Central memory CD4-positive, alpha-beta T cell (primary cell): ENCODE data around the gene GRIK5.
A peak's percentile ranks its signal among the peaks of the same experiment; 100 is the strongest.
"Not testable (repeated sequence)": the region's sequence is repeated elsewhere in the genome, so short reads cannot be mapped to it uniquely, and the experiment has no call there.

Experiments
- DNase-seq: peaks from one replicate; pipeline ENCODE4 v3.0.0; 2022
- total RNA-seq, 3 experiments: gene quantifications; one replicate each; lab custom pipeline; 2026; lab: John Stamatoyannopoulos, UW

Gene GRIK5, protein sequence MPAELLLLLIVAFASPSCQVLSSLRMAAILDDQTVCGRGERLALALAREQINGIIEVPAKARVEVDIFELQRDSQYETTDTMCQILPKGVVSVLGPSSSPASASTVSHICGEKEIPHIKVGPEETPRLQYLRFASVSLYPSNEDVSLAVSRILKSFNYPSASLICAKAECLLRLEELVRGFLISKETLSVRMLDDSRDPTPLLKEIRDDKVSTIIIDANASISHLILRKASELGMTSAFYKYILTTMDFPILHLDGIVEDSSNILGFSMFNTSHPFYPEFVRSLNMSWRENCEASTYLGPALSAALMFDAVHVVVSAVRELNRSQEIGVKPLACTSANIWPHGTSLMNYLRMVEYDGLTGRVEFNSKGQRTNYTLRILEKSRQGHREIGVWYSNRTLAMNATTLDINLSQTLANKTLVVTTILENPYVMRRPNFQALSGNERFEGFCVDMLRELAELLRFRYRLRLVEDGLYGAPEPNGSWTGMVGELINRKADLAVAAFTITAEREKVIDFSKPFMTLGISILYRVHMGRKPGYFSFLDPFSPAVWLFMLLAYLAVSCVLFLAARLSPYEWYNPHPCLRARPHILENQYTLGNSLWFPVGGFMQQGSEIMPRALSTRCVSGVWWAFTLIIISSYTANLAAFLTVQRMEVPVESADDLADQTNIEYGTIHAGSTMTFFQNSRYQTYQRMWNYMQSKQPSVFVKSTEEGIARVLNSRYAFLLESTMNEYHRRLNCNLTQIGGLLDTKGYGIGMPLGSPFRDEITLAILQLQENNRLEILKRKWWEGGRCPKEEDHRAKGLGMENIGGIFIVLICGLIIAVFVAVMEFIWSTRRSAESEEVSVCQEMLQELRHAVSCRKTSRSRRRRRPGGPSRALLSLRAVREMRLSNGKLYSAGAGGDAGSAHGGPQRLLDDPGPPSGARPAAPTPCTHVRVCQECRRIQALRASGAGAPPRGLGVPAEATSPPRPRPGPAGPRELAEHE
- 0.05 to 1.4 (median 0.11) reads per million in 3 experiments for total RNA-seq

DNA sequence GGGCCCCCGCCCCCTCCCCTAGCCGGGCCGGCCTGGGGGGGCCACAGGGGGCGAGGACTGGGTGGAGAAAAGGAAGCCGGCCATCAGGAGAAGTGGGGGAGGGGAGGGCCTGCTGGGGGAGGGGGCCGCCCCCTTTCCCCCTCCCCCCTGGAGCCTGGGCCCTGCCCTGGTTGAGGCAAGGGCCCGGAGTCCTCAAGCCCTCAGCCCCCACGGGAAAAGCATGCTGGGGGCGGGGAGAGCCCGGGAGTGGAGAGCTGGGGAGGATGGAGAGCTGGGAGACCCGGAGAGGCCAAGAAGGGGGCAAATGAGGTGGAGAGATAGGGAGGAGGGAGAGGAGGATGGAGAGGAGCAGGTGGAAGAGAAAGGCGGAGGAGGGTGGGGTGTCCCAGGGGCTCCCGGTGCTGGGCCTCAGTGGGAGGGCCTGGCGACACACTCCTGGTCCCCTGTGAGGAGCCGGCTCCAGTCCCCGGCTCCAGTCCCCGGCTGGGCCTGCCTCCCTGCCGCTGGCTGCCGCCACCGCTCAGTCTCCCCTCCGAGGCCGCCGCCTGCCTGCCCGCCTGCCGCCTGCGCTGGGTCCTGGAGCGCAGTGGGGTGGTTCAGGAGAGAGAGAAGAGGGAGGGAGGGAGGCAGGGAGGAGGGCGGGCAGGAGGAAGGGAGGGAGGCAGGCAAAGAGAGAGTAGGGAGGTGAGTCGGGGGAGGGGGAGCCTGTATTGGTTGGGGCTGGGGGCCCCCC, at the start of gene GRIK5:
TSS of gene GRIK5 (minus strand) at position 588 of the 733 bp plus-strand sequence. CDS start 4,436 bp downstream, outside the sequence.
- no peak for DNase-seq

DNA sequence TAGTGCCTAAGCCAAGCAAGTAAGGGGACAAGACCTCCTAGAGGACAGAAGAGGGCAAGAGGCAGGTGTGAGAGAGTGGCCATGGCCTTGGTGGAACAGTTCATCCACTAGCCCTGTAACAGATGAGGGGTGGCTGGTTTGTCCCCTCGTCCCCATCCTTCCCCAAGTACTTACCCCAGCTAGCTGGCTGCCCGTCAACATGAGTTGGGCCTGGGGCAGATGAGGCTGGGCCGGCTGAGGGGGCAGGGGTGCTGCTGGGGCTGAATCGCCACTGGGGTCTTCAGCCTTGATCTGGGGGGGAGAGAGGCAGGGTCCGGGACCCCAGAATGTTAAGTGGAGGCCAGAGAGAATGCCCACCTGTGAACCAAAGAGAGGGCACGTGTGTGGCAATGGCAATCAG, 47.1 kb upstream of the GRIK5 start:
- DNase-seq = no peak

DNA sequence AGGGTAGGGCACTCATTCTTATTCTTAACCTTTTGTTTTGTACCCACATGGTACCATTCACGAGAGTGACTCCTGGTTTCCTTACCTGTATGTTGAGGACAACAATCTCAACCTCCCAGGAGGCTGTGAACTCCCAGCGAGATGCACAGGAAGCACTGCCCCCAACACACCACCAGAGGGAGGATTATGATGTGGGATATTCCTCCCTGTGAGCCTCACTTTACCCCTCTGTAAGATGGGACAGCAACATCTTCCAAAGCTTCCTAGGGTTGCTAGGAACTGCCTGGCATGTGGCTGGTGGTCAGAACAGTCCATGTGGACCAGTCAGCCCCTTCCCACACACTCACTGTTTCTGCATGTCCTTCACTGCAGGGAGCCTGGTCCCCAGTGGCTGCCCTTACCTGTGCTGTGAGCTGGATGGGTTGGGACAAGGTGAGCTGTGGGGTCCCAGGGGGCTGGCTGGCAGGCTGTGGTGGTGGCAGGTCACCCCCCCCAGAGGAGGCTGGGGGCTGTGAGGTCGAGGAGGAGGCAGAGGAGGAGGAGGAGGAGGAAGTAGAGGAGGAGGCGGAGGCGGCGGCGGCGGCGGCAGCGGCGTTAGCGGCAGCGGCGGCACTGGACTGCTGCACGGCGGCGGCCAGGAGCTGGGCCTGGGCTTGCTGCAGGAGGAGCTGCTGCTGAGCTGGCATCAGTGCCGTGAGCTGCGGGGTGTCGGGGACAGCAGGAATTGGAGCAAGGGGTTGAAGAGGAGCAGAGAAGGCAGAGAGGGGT, 46.5 kb upstream of the GRIK5 start:
- DNase-seq = no peak

GRCh38 chr19:42115705-42116104, 45.7 kb upstream of the GRIK5 start:
- DNase-seq = no peak

- DNase-seq = no peak
Observed at GRCh38 chr19:42115219-42115618, 45.2 kb upstream of the GRIK5 start.

GRCh38 chr19:42114412-42114811, 44.4 kb upstream of the GRIK5 start:
- no peak for DNase-seq

DNA sequence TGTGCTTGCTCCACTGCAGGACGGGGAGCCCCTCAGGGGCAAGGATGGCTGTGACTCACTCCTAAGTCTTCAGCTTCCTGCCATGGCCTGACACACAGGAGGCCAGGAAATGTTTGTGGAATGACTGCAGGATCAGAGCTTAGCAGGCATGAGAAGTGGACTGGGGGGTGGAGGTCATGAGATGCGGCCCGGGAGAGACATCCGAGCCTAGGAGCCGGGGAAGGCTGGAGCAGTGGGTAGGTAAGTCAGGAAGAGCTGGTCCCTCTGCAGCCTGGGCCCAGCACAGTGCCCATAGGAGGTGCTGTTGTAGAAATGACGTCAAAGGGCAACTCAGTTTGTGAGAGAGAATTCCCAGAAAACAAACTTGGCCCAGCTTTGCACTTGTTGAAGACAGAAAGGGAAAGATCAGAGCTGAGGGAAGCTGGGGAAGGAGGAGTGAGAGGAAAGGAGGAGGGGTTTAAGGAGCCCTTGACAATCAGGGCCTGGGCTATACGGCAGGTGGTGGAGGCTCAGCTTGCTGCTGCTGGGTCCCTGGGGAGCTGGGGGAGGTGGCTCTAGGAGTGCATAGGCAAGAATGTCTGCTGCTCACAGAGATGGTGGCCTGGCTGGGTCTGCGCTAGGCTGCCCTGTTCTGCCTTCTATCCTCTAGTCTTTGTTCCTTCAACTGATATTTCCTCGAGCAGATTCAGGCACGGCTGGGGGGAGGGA, 43.8 kb upstream of the GRIK5 start:
- DNase-seq = no peak

GRCh38 chr19:42111811-42112210, 41.8 kb upstream of the GRIK5 start:
- no peak for DNase-seq

DNA sequence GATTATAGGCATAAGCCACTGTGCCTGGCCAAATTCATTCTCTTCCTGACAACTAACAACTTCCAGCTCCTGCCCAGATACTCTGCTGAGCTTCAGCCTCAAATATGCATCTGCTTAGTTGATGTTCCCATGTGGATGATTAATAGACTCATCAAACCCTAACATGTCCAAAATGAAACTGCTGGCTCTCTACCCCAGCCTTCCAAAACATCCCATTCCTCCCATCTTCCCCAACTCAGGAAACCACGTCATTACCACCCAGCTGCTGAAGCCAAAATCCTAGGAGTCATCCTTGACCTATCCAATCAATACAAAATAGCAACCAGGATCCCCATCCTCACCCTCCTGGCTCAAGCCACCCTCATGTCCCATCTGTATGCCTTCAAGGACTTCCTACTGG, 41.4 kb upstream of the GRIK5 start:
- no peak for DNase-seq

- no peak for DNase-seq
Observed at GRCh38 chr19:42110658-42111057, 40.7 kb upstream of the GRIK5 start.

DNA sequence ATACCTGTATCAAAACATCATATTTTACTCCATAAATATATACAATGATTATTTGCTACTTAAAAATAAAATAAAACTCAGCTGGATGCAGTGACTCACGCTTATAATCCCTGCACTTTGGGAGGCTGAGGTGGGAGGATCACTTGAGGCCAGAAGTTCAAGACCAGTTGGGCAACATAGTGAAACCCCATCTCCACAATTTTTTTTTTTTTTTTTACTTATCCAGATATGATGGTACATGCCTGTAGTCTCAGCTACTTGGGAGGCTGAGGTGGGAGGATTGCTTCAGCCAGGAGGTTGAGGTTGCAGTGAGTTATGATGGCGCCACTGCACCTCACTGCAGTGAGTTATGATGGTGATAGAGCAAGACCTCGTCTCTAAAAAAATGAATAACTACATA, 39.9 kb upstream of the GRIK5 start:
- DNase-seq = no peak

GRCh38 chr19:42108527-42109389, 38.8 kb upstream of the GRIK5 start:
- peak; percentile 81 for DNase-seq

- no peak for DNase-seq
Observed at GRCh38 chr19:42105368-42105767, 35.4 kb upstream of the GRIK5 start.

- no peak for DNase-seq
Observed at GRCh38 chr19:42102877-42103276, 32.9 kb upstream of the GRIK5 start.

DNA sequence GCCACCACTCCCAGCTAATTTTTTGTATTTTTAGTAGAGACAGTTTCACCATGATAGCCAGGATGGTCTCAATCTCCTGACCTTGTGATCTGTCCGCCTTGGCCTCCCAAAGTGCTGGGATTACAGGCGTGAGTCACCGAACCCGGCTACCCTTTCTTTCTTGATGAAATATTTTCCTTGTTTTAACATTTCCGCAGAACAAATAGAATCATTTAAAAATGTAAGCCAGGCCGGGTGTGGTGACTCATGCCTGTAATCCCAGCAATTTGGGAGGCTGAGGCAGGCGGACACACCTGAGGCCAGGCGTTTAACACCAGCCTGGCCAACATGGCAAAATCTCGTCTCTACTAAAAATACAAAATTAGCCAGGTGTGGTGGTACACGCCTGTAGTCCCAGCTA, 30.2 kb upstream of the GRIK5 start:
- DNase-seq = not testable (repeated sequence)

GRCh38 chr19:42099336-42099925, 29.4 kb upstream of the GRIK5 start:
- no peak for DNase-seq

DNA sequence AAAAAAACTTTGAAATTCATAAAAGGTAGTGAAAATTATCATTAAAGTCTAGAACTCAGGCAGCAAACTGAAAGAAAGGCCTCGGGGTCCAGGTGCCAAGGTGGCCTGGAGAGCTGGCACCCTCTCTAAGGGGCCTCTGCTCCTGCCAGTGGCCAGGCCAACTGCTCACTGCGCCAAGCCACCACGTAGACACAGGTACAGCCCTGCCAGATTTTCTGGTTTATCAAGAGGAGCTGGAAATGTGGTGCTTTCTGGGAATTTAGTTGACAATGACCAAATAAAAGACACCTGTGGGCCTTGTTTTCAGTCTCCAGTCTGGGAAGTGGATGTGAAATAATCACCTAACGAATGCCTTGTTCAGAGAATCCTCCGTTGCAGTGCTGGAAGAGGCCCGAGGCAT, 28.8 kb upstream of the GRIK5 start:
- DNase-seq = no peak

- DNase-seq = no peak
Observed at GRCh38 chr19:42097461-42097860, 27.5 kb upstream of the GRIK5 start.

DNA sequence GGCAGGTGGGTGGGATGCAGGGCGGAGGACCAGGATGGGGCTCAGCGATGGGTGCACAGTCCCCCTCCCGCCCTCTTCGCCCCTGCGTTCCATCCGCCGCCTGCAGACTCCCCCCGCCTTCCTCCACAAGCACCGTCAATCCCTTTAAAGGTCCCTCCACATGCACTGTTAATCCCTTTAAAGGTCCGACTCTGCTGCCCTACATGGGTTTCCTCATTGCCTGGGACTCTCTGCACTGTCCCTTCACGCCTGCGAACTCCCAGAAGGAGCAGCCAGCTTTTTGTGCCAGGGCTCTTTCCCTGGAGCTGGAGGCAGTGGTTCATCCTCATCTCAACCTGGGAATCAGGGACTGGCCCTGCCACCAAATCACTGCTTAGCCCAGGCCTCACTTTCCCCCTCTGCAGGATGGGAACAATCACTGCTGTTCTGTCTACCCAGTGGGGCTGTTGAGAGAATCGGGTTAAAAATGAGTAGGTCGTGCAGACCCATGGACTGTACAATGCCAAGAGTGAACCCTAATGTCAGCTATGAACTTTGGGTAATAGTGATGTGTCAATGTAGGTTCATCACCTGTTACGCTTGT, 26.3 kb upstream of the GRIK5 start:
- no peak for DNase-seq

DNA sequence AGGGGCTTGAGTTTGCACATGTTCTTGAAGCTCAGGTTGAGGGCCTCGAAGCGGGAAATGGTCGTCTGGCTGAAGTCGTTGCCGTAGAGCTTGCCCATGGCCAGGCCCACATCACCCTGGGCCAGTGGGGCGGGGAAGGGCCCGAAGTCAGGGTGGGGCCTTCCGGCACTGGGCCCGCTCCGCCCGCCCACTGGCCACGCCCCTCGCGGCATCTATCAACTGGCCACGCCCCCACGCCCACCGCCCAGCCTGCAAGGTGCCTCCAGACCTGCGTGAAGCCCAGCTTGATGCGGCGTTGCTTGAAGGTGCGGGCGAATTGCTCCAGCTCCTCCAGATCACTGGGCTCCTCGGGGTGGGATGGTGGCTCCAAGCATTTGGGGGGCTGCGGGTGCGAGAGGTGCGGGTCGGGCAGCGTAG, 25.8 kb upstream of the GRIK5 start:
- no peak for DNase-seq
